ENCODE measurements around the gene VPS39.

DNA sequence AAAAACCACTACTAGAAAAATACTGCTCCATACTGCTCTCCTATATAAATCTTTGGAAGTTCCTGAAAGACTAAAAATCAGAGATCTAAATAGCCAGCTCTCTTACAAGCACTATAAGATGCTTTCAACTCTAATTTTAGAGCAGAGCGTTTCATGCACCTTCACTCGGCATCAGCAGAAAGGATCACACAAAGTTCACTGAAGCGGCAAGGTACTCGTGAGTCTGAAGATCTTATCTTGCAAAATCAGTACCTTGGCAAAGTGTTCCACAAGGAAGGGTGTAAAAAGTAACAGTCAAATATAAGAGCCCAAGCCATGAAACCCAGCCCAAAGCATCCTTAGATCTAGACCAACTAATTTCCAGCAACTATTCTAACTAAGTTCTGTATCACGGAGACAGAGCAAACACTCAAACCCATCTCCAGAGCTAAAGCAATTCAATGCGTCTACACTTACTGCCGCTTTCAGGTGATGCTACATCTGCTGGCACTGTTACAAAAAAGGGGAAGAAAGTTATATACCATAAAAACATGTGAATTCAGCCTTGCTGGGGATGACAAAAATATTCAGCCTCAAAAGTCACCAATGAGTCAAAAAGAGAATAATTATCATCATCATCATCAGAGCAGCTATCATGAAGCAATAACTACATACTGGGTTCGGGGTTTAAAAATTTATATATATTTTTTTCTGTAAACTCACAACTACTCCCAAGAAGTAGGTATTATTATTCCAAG is 16.3 kb downstream of the VPS39 start:
- TF ChIP-seq EZH2 (IDR thresholded peaks at IDR 0.05; ENCODE audit: borderline replicate concordance, low read length) = no peak
- TF ChIP-seq, protein P1, sequence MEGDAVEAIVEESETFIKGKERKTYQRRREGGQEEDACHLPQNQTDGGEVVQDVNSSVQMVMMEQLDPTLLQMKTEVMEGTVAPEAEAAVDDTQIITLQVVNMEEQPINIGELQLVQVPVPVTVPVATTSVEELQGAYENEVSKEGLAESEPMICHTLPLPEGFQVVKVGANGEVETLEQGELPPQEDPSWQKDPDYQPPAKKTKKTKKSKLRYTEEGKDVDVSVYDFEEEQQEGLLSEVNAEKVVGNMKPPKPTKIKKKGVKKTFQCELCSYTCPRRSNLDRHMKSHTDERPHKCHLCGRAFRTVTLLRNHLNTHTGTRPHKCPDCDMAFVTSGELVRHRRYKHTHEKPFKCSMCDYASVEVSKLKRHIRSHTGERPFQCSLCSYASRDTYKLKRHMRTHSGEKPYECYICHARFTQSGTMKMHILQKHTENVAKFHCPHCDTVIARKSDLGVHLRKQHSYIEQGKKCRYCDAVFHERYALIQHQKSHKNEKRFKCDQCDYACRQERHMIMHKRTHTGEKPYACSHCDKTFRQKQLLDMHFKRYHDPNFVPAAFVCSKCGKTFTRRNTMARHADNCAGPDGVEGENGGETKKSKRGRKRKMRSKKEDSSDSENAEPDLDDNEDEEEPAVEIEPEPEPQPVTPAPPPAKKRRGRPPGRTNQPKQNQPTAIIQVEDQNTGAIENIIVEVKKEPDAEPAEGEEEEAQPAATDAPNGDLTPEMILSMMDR (conservative IDR thresholded peaks at IDR 0.05 in 1 of 2, IDR thresholded peaks at IDR 0.05 in 1 of 2; ENCODE audit: extremely low read depth in 1 of 2, insufficient read depth in 1 of 2, low read depth in 1 of 2, low read length in 2 of 2) = no peak
